ENCODE results near the gene CIDEB.
"Not testable (repeated sequence)": the region's sequence is repeated elsewhere in the genome, so short reads cannot be mapped to it uniquely, and the experiment has no call there.

CIDEB gene

GRCh38 chr14:24307575-24308341 is at the start of gene CIDEB:
CIDEB (minus strand) TSS chr14:24307977; CDS start chr14:24307858, 119 bp downstream.
- peak; percentile 38 for DNase-seq (ENCODE audit: low read depth)

- no peak for DNase-seq (ENCODE audit: low read depth)
Observed at GRCh38 chr14:24356208-24356607, 48.4 kb upstream of the CIDEB start.

DNA sequence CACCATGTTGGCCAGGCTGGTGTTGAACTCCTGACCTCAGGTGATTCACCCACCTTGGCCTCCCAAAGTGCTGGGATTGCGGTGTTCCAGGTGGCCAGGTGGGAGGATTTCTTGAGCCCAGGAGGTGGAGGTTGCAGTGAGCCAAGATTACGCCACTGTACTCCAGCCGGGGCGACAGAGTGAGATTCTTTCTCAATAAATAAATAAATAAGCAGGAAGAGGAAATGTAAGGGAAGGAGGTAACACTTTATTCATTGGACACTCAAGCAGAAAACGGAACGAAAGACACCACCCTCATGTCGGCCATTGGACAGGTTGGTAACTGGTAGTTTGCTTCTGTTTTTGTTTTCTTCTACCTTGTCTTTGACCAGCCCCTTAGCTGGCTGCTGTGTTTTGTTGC is 47.2 kb upstream of the CIDEB start:
- no peak for DNase-seq (ENCODE audit: low read depth)

- not testable (repeated sequence) for DNase-seq (ENCODE audit: low read depth)
Observed at GRCh38 chr14:24354482-24354825, 46.7 kb upstream of the CIDEB start.

- no peak for DNase-seq (ENCODE audit: low read depth)
Observed at GRCh38 chr14:24353559-24354481, 46.0 kb upstream of the CIDEB start.

GRCh38 chr14:24351517-24351916 is 43.7 kb upstream of the CIDEB start:
- DNase-seq (ENCODE audit: low read depth): no peak

DNA sequence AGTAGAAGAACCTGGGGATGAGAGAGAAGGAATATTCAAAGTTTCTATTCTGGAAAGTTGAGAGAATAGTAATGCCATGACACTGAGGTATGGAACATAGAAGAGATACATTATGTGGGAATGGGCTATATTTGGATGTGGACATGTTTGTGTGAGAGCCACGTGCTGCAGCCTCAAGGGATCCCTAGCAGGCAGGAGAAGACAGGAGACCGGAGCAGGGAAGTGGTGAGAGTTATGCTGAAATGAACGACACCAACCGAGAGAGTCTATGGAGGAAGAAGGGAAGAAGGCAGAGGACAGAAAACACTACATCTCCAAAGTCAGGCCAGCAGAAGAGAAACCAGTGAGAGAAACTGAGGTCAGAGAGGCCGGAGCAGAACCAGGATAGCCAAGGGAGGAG is 42.0 kb upstream of the CIDEB start:
- DNase-seq (ENCODE audit: low read depth): no peak

DNA sequence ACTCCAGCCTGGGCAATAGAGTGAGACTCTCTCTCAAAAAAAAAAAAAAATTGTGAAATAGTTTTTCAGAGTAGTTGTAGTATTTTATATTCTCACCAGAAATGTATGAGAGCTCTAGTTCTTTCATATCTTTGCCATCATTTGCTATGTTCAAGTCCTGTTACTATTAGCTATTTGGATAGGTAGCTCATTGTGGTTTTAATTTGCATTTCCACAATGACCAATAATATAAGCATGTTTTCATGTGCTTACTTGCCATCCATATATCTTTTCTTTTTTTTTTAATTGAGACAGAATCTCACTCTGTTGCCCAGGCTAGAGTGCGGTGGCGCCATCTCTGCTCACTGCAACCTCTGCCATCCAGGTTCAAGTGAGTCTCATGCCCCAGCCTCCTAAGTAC is 40.4 kb upstream of the CIDEB start:
- no peak for DNase-seq (ENCODE audit: low read depth)

DNA sequence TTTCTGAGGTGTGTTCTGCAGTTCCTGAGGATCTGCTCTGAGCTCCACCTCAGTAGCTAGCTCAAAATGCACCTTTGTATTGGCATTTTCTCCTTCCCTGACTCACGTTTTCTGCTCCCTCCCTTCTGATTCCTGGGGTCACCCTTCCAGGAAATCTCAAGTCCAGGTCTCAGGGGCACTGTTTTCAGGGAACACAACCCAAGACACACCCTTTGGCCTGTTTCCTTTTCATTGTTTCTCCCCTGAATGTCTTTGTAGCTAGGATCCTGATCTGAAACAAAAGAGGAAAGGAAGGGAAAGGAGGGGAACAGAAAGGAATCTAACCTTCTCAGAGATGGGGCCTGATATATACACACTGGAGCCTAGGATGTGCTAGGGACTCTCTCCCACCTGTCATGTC is 39.4 kb upstream of the CIDEB start:
- no peak for DNase-seq (ENCODE audit: low read depth)

DNA sequence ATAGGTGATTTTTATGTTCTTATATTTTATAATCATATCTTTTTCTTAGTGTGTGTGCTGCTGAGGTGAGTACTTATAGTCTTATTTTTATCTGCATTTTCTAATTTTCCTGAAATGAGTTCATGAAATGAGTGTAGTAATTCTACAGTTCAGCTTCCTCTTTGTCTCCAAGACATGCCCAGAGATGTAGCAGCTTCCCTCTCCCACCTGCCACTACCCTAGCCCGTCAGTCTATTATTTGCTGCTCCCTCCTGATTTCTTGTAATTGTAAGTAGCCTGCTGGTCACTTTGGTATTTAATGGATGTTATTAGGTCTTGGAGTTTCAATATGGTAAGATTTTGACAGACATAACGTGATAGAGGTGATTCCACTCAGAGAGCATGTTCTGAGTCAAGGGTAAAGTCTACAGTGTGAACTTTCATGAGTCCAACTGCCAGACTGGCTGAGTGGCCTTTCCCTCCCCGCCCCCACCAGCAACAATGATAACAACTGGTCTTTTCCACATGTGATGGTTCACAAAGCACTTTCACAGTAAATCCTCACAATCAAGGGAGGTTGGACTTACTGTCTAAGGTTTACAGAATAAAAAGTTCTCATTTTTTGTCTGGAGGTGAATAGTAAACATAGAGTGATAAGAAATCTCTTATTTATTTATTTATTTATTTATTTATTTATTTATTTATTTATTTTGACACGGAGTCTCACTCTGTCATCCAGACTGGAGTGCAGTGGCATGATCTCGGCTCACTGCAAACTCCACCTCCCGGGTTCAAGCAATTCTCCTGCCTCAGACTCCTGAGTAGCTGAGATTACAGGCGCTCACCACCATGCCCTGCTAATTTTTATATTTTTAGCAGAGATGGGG is 36.3 kb upstream of the CIDEB start:
- no peak for DNase-seq (ENCODE audit: low read depth)

DNA sequence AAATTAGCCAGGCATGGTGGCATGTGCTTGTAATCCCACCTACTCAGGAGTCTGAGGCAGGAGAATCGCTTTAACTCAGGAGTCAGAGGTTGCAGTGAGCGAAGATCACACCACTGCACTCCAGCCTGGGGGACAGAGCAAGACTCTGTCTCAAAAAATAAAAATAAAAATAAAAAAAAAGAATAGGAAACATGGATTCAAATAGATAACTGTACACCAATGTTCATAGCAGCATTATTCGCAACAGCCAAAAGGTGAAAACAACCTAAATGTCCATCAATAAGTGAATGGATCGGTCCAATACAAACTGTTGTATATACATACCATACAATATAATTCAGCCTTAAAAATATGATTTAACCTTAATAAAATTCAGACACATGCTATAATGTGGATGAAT is 35.1 kb upstream of the CIDEB start:
- no peak for DNase-seq (ENCODE audit: low read depth)

DNA sequence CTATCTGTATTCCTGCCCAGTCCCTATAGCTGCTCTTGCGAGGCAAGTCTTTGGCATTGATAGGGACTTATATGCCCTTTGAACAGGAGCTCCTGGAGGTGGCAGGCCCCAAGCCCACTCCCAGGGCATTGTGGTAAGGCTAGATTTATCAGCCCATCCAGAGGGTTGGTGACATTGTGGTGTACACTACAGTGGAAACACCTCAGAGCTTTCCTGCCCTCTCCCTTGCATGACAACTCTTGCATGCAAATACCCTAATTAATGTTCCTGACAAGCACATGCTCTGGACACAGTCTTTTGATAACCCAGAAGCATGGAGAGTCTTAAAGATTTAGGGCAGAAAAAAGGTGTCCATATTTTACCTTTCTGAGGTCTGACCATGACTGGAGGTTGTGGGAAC is 32.8 kb upstream of the CIDEB start:
- no peak for DNase-seq (ENCODE audit: low read depth)

DNA sequence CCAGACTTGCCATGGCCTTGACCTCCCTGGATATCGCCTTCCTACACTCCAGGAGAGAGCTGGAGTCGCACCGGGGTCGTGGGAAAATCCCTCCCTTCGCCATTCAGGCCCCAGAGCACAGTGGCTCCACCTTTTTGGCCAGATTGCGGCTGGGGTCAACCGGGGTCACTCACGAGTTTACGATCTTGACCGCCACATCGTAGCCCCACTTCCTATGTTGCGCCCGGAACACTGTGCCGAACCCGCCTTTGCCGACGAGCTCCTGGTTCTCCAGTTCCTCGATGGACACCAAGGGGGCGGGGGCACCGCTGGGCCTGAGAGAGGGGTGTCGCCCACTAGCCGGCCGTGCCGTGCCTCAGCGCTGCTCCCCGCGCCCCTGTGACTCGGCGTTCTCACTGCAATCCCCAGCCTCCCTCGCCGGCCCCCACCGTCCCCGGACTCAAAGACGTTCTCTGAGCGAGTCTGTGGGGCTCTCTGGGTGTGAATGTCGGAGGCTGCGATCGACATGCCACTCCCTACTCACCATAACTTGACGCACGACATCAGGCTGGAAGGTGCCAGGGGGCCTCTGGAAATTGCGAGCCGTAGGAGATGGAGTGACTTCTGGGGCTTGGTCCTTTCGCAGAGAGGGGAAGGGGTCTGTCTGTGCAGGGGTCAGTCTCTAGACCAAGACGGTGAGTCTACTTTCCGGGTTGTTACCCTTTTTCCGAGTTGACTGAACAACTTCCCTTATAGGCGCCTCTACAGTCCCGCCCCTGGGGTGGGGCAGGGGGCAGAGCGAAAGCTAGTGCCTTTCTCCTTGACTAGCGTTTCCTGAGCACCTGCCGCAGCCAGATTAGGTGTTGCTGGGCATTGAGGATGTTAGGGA is 31.7 kb upstream of the CIDEB start, which contains the start of gene RIPK3:
Gene RIPK3, minus strand, starts transcription at position 708 of the 868 bp plus-strand sequence. Its CDS starts 165 bp downstream, at position 543.
- peak; percentile 54 for DNase-seq (ENCODE audit: low read depth)

DNA sequence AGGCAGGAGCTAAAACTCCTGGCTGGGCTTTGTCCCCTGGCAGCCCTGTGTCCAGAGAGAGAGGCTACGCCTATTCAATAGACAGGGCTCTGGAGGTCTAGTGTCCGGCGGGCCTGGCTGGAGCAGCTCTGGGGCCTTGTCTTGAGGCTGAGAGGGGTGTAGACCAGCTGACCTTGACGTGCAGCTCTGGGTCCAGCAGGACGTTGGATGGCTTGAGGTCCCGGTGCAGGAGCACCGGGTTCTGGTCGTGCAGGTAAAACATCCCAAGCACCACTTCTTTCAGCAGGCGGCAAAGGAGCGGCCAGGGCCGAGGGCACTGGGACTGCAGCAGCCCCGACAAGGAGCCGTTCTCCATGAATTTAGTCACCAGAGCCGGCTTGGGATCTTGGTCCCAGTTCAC is 31.1 kb upstream of the CIDEB start:
- DNase-seq (ENCODE audit: low read depth): no peak

DNA sequence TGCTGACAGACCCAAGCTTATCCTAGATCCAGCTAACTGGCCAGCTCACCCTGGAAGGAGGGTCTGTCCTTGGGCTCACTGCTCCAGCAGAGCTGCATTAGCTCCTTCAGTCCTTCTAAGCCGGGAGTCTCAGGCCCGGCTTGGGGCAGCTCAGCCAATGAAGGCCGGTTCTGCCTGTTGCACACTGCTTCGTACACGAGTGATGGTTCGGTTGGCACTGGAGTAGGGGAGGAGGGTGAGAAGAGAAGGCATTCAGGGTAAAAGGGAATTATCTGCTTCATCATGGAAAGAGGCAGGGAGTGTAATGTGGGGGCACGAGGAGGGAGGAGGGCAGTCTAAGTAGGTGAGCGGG is 30.0 kb upstream of the CIDEB start:
- no peak for DNase-seq (ENCODE audit: low read depth)

DNA sequence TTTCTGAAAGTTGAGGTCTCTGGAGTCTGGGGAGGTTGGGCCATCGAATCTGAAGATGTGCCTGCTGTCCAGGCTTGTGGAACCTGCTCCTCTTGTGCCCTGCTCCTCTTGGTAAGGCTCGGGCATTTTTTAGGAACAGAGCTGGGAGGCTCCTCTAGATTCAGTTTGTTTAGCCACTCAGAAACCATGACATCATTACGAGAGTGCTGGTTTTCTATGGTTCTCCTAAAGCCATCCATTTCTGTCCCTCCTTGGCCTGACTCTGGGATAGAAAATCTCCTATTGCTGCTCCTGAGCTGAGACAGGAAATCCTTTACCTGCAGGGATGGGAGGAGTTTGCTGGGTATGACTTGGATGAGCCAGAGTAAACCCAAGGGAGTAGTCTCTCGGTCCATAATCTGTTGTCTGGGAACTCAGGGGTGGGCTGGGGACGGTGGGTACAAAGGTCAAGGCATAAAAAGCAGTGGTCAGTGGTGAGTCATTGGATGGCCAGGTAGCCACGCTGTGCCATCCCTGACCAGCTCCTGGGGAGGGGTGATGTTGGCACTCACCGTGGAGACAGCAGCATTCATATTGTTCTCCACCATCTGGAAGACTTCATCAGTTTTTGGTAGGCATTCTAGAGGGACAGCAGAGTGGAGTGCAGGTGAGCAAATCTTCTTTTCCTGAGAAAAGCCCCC is 29.5 kb upstream of the CIDEB start:
- DNase-seq (ENCODE audit: low read depth): no peak

DNA sequence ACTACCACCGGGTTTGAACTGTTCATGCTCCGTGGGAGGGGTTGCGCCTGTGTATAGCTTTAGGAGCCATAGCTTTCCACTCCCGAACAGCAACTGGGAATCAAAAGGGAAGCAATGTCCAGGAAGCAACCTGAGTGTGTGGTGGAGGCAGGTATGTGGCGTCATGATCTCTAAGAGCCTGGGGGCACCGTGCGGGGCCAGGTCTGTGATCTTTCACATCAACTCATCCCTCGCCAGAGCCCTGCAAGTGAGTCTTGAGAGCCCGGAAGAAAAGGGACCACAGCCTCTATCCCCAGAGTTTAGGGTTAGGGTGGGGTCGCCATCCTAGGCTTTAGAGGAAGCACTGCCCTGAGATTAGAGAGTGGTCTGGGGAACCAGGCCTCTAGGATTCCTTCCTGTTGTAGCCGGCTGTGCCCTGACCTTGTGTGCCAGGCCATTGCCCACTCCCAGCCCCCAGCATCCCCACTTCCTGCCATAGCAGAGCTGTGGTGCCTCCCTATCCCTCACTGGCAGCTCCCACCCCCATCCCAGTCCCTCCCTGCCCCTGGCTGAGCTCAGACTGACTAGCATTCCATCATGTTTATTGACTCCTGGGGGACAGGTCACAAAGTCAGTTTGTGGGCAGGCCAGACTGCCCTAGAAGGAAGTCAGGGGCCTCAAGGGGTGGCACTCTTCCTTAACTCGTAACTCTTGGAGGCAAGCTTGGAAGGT is 27.8 kb upstream of the CIDEB start:
- DNase-seq (ENCODE audit: low read depth): no peak

DNA sequence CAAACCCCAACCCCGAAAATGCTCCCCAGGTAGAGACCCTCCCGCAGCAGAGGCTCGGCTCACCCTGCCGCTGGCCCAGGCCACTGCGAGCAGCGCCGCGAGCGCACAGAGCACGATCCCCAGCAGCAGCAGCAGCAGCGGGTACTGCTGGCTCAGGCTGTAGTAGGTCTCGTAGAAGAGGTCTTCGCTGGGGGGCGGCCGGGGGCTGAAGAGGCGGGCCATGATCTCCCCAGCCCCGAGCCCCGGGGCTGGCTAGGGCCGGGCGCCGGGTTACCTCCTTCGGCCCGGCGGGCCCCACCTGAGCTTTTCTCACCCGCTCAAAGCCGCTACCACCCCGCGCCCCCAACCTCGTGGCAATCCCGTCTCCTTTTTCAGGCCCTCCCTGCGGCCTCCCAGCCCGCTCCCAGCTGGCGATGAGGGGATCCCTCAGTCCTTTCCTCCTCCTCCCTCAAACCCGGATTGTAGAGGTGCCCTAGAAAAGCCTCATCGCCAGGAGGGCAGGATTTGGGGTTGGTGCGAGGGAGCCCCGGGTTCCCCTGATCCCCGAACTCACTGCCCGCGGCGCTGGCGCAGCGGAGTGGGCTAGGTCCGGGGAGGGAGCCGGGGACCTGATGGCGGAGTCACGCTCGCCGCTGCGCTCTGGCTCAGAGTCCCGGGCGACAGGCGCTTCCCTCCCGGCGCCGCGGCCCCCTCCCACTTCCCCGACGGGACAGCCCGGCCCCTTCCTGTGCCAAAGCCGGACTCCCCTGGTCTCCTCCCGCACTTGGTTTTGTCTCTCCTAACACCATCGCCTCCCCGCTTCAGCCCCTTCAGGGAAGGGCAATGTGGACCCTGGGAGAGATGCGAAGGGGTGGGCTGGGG is 26.9 kb upstream of the CIDEB start, which contains the start of gene ADCY4:
Gene ADCY4, minus strand, starts transcription at position 641 of the 861 bp plus-strand sequence. Its CDS starts 419 bp downstream, at position 222.
- DNase-seq (ENCODE audit: low read depth): no peak

Data from stimulated activated CD8-positive, alpha-beta memory T cell treated with anti-CD3 and anti-CD28 coated beads, Interleukin-4, amount 100 ng/mL, for 24 hours (primary cell).